ENCODE results near the gene PRPF6. TPM values are rescaled to one million over a fixed set of nuclear protein-coding genes. Genes with fewer than 3 reads are reported as not detected.

The PRPF6 gene
- total RNA-seq, 1 donor from 2014 or later, result 46.4 TPM

DNA sequence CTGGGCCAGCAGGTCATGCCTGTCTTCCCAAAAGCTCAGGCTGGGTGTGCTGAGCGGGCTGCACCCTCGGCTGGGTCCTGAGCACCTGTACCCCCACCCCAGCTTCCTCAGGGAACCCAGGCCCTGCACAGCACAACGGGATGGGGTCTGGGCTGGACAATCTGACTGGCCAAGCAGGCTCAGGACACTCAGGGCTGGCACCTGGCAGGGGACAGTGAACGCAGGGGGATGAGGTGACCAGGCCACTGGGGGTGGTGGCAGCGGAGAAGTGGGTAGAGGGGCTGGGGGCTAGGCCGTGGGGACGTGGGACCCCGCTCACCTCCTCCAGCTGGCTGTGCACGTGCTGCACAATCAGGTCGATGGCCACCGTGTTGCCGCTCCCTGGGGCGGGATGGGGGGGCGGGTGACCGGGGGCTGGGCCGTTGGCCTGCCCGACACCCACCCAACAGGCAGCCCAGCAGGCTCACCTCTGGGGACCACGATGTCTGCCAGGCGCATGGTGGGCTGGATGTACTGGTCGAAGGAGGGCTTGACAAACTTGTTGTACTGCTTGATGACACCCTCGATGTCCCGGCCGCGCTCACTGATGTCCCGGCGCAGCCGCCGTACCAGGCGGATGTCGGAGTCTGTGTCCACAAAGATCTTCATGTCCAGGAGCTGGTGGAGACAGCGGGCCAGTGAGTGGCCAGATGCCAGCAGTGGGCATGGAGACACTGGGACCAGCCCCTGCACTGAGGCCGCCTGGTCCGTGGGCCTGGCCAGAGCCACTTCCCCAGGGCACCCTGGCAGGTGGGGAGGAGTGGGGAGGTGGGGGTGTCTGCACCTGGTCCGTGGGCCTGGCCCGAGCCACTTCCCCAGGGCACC is 36.6 kb upstream of the PRPF6 start:
- ATAC-seq, result no peak
- no peak for DNase-seq (ENCODE audit: missing footprints)
- intact Hi-C loops (cut with DNase I), result no loop called here

- no peak for DNase-seq (ENCODE audit: missing footprints)
- ATAC-seq, result no peak
- intact Hi-C loops (cut with DNase I), result no loop called here
Measured at GRCh38 chr20:63945031-63945658, 35.8 kb upstream of the PRPF6 start.

DNA sequence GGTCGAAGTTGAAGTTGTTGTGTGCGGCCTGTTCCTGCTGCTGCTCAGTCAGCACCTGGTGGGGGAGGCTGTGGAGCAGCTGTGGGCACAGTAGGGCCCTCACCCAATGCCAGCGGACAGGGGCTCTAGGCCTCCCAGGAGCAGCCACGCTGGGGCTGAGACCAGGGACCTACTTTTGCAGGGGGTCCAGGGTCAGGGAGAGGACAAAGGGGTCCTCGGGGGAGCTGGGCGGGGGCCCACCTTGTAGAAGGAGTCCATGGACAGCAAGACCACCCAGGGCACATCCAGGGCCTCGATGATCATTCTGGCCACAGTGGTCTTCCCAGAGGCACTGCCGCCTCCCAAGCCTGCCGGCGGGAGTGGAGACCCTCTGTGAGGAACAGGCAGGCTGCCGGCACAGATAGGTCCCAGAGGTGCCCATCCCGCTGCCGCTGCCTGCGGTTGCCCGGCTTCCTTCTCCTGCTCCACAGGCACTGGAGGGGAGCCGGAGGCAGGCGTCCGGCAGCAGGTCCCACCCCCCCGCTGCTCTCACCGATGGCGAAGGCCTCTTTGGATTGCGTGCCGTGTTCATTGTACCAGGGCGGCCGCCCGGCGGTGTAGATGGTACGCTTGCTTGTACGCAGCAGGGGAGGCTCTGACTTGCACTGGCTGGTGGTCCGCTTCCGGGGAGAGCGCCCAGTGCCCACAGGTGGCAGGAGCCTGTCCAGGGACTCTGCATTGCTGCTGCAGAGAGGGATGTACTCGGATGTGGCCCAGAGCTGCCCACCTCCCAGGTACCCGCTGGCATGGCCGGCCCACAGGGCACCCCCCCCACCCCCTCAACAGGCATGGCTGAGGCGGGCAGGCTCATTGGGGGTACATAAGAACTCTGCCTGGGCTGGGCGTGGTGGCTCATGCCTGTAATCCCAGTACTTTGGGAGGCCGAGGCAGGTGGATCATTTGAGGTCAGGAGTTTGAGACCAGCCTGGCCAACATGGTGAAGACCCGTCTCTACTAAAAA is 34.7 kb upstream of the PRPF6 start:
- ATAC-seq, result no peak
- DNase-seq (ENCODE audit: missing footprints), result peak; percentile 62
- intact Hi-C loops (cut with DNase I), result no loop called here

DNA sequence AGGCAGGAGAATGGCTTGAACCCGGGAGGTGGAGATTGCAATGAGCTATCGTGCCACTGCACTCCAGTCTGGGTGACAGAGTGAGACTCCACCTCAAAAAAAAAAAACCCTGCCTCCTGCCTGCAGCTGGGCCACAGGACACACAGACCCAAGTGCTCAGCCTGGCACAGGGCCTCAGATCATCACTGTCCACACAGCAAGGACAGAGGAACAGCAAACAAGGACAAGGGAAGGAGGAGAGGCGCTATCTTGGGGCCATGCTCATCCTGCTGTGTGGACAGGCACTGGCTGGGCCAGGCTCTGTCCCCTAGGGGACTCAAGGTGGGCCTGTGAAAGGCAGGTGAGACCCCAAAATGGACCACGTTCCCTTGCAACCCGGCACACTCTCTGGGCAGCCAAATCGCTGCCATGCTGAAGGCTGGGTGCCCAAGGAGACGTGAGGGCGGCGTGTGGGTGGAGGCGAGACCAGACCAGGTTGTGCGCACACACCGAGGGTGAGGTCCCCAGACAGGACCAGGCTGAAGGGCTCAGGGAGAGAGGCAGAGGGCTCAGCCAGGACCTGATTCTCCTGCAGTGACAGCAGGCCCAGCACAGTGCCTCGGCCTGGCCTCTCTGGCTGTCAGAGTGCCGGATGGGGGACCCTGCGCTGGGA is 33.8 kb upstream of the PRPF6 start:
- ATAC-seq (peak; percentile 4), DNase-seq (ENCODE audit: missing footprints) (peak; percentile 84)

DNA sequence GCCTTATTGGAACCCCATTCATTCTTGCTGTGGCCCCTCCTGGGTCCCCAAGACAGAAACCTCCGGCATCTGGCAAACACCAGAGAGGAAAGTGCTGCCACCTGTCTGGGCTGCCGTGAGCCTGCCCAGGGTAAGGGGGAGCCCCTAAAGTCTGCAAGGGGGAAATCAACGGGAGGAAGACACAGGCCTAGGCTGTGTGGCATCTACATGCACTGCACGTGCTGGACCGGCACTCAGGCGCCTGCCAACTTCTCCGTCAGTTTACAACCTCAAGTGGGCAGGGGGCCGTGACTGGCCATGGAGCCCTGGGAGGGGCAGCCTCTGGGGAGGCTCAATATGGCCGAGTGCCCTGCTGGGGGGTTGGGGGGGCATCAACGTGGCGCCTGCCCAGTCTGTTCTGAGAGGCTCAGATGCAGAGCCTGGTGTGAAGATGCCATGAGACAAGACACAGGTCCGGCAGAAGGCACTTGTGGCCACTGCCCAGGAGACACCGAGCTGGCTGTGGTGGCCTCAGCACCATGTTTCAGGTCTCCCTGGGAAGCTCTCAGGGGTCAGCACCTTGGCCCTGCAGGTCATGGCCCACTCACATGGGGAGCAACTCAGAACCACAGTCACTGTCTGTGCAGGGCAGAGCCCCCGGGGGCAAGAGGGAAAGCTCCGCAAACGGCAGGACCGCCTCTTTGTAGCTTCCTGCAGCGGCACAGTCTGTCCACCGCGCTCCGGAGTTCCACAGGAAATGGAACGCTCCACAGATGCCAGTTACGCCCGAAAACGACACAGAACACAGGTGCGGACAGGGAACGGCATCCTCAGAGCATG is 33.1 kb upstream of the PRPF6 start:
- peak; percentile 72 for DNase-seq (ENCODE audit: missing footprints)
- ATAC-seq, result no peak
- intact Hi-C loops (cut with DNase I), result no loop called here

More for the DNA sequence above, 33.8 kb upstream of the PRPF6 start:
- intact Hi-C loops (cut with DNase I), result no loop called here

DNA sequence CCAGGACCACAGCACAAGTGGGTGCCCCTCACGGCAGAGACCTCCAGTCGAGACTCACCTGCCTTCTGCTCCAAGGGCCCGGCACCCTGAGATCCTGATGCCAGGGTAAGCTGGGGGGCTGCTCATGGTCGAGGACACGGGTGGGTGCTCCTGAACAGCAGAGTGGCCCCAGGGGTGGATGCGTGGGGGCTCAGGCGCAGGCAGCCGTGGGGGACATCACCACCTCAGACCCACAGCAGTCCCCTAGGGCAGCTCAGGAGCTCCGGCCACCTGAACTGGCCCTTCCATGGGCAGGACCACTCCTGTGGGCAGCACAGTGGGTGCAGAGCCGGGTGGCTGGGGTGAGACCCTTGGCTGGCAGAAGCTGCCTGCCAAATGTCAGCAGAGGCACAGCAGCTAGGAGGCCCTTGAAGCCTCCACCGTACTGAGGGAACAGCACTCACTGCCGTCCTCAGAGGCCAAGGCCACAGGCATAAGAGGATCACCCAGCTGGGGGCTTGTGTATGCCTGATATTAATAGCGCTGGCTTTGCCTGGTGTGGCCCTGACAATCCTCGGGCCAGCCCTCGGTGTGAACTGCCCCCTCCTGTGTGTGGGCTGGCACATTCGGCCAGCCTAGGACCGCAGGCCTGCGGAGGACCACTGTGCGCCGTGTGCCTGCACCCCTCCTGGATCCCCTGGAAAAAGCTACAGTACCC is 30.1 kb upstream of the PRPF6 start:
- ATAC-seq, result peak; percentile 37
- DNase-seq (ENCODE audit: missing footprints), result no peak
- intact Hi-C loops (cut with DNase I), result loop anchor here (1.0 kb wide), 1 partner anchor 20 kb away; no protein-coding TSS in a partner anchor

DNA sequence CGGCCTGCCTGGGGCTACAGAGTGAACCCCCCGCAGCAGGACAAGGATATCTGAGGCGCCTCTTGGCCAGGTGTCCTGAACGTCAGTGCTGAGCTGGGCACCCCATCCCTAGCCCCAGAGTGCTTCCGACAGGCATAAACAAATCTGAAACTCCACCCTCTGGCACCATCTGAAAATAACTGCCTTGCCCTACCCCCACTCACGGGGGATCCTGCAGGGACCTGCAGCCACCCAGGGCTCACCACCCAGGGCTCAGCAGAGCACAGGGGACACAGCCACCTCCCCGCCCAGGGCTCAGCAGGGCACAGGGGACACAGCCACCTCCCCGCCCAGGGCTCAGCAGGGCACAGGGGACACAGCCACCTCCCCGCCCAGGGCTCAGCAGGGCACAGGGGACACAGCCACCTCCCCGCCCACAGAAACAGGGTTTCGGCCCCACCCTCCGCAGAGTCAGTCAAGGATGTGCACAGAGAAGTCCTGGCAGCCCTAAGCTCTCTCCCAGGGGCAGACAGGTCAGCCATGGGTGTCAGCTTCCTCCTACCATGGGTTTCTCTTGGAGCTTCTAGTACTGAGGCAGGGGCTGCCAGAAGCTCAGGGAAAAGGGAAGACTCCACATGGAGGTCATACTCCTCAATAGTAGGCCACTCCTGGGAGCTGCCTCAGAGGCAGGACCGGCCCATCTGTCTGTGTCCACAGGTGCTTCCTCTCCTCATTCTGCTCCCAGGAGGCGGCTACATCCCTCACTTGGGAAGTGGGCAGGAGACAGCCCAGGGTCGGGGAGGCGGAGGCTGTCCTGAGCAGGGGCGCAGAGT is 29.3 kb upstream of the PRPF6 start:
- intact Hi-C loops (cut with DNase I), result loop anchor here (1.0 kb wide), 1 partner anchor 20 kb away; no protein-coding TSS in a partner anchor
- no peak for DNase-seq (ENCODE audit: missing footprints)
- ATAC-seq, result peak; percentile 3

DNA sequence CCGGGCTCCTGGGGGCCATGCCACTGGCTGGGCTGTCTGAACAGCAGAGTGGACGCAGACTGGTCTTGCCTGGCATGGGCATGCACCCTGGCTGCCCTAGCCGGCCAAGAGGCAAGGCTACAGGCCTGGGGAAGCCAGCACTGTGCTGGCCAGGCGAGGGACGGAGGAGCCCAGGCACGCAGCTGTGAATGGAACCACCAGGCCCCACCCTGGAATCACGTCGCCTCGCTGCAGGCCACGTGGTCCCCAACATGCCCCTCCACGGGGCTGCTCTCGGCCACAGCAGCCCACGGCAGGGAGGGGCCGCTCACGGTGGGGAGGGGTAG is 28.8 kb upstream of the PRPF6 start:
- no peak for DNase-seq (ENCODE audit: missing footprints)
- intact Hi-C loops (cut with DNase I), result no loop called here
- ATAC-seq, result no peak

DNA sequence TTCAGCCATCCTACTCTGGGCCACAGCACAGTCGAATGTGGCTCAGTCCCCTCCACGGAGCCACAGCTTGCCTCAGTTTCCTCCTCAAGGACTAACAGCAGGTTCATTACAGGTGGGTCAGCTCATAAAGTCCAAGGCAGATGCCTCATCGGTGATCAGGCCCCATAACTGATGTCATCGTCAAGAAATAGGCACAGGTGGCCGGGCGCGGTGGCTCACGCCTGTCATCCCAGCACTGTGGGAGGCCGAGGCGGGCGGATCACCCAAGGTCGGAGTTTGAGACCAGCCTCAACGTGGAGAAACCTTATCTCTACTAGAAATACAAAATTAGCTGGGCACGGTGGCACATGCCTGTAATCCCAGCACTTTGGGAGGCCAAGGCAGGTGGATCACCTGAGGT is 28.2 kb upstream of the PRPF6 start:
- ATAC-seq, result no peak
- intact Hi-C loops (cut with DNase I), result no loop called here
- DNase-seq (ENCODE audit: missing footprints), result no peak

DNA sequence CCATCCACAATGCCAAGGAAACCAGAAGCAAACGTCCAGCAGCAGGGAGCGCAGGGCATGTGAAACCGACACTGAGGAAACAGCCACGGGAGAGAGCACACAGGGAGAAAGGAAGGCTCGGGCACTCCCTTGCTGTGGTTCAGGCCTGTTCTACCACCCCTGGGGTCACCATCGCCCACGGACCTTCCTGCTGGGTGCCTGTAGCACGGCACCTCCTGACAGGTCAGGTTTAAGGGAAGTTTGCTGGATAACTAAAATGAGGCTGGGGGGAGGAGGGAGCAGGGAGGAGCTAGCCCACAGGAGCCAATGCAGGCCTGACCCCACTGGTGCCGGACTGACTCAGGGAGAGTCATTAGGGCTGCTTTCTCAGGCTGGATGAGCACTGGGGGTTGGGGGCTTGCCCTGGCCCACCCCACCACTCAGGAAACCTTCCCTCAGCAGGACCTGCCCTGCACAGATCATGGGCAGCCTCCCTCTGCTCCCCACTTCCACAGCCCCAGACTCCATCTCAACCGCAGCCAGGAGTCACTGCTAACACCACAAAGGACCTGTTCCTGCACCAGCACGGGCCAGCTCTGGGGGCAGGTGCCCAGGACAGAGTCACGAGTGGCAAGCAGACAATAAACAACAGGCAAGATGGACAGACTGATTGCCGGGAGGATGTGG is 27.0 kb upstream of the PRPF6 start:
- DNase-seq (ENCODE audit: missing footprints) (no peak), ATAC-seq (no peak)
- intact Hi-C loops (cut with DNase I), result no loop called here

GRCh38 chr20:63955281-63955826 is 25.6 kb upstream of the PRPF6 start:
- ATAC-seq (peak; percentile 21), DNase-seq (ENCODE audit: missing footprints) (peak; percentile 83)
- intact Hi-C loops (cut with DNase I), result no loop called here

DNA sequence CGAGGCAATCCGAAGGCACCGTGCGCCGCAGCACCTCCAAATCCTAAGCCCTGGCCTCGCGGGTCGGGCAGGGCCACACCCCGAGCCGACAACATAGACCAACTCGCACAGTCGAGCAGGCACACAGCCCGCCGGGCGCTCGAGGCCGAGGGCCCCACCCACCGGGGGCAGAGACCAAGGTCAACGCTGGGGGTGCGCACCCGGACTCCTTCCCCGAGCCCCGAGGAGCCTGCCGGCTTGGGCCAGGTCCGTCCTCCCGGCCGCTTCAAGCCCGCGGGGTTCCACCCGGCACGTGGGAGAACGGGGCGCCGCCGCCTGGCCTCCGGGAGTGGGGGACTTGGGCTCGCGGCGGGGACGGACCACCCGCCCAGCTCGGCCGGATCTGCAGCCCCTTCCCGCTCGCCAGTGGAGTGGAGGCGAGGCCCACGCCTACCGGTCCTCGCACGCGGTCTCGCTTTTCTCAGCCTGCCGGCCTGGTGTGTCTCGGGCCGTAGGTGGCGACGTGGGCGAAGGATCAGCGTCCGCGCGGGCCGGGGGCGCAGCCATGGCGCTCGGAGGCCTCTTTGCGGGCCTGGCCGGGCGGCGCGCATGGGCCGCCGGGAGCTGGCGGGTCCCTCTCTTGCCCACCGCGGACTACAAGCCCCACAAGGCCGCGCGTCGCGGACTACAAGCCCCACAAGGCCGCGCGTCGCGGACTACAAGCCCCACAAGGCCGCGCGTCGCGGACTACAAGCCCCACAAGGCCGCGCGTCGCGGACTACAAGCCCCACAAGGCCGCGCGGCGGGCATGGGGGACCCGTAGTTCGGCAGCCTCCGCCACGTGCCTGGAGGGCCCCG is 24.9 kb upstream of the PRPF6 start, which contains the start of gene UCKL1:
Gene UCKL1 (minus strand): TSS at position 590 of the 837 bp plus-strand sequence. CDS start 44 bp downstream, at position 546.
- ATAC-seq, result peak; percentile 87
- peak; percentile 97 for DNase-seq (ENCODE audit: missing footprints)
- intact Hi-C loops (cut with DNase I), result no loop called here

DNA sequence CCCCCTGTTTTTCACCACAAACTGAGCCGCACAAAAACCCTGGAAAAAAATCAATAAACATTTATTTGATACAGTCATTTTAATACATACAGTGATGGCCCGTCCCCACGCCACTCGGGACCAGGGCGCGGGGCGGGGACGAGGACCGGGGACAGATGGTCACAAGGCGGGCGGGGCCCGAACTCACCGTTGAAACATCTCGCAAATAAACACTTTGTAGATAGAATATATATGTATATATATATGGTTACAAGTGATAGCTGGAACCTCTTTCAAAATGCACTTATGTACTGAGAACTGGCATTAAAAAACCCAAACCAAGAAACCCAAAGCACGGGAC is 24.3 kb upstream of the PRPF6 start:
- no peak for ATAC-seq
- no peak for DNase-seq (ENCODE audit: missing footprints)
- intact Hi-C loops (cut with DNase I), result no loop called here

DNA sequence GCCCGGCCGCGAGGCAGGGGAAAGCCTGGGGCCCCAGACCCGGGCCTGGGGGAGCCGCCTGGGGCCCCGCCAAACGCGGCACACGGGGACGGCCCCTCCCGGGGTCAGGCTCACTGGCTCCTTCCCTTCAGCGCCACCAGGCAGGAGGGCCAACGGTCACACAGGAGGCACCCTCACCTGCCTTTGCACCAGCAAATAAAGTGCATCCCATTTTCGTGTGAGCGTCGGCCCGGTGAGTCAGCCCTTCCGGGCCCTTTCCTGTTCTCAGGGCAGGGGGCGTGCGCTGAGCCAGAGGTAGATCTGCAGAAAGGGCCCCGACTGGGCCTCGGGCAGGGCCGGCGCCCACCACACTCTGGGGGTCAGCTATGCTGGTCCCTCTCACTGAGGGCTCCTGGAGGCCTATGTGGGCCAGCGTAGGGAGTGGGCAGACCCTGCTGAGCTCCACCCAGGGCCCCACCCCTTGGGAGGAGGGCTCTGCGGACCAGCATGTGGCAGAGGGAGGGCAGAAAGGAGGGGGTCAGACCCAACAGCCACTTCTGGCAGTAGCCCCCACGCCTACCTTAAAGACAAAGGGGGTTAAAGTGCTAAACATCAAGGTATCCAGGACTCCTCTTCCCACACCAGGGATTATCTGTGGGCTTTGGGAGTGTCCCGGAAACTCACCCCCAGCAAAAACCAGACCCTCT is 23.8 kb upstream of the PRPF6 start:
- DNase-seq (ENCODE audit: missing footprints), result no peak
- intact Hi-C loops (cut with DNase I), result no loop called here
- ATAC-seq, result peak; percentile 60
